Stimulated activated effector memory CD8-positive, alpha-beta T cell treated with anti-CD3 and anti-CD28 coated beads, Interleukin-12 subunit alpha, Interleukin-12 subunit beta, amount 100 ng/mL, for 72 hours (primary cell): ENCODE measurements around the gene CALCB.
"Not testable (repeated sequence)": the region's sequence is repeated elsewhere in the genome, so short reads cannot be mapped to it uniquely, and the experiment has no call there.

Experiments used
- ATAC-seq: fragments of 150-1000 bp; cut with Tn5 transposase; 2 replicates; pipeline ENCODE4 v1.10.0; 2021
- DNase-seq, 2 donors: peaks; one replicate each; pipeline ENCODE4 v3.0.0; 2021 to 2022; ENCODE audit warnings: low spot score in 2 of 2
- H3K27ac Mint-ChIP-seq: one replicate; pipeline ENCODE4 v1.8.0; 2022; ENCODE audit warnings: mild to moderate bottlenecking, mixed read lengths
- H3K36me3 Mint-ChIP-seq: one replicate; pipeline ENCODE4 v1.8.0; 2022; ENCODE audit warnings: mild to moderate bottlenecking, mixed read lengths
- H3K4me1 Mint-ChIP-seq: one replicate; pipeline ENCODE4 v1.8.0; 2022; ENCODE audit warnings: mixed read lengths
- H3K4me3 Mint-ChIP-seq: one replicate; pipeline ENCODE4 v1.8.0; 2022; ENCODE audit warnings: mild to moderate bottlenecking, mixed read lengths
- H3K9me3 Mint-ChIP-seq: one replicate; pipeline ENCODE4 v1.8.0; 2022; ENCODE audit warnings: mixed read lengths

CALCB gene

GRCh38 chr11:15073361-15074205, at the start of gene CALCB:
Gene CALCB (plus strand): TSS chr11:15073593. CDS start chr11:15074719, 1,126 bp downstream.
- peaks cover 20% of the 10 kb centered on the region for H3K4me1 Mint-ChIP-seq
- no peaks in the 10 kb centered on the region for H3K36me3 Mint-ChIP-seq
- DNase-seq (no peak), ATAC-seq (peak; percentile 32)
- peaks cover under 1% of the 10 kb centered on the region for H3K9me3 Mint-ChIP-seq
- H3K27ac Mint-ChIP-seq, result no peak within 1 kb of the TSS
- peak within 1 kb of the TSS; percentile 76 for H3K4me3 Mint-ChIP-seq

- no peak overlapping the region for H3K27ac Mint-ChIP-seq
- no peak overlapping the region for H3K4me3 Mint-ChIP-seq
- no peaks in the 10 kb centered on the region for H3K9me3 Mint-ChIP-seq
- DNase-seq (no peak), ATAC-seq (no peak)
- no peaks in the 10 kb centered on the region for H3K4me1 Mint-ChIP-seq
- H3K36me3 Mint-ChIP-seq, result no peaks in the 10 kb centered on the region
These were observed 46.4 kb upstream of the CALCB start for GRCh38 chr11:15027011-15027410.

GRCh38 chr11:15027956-15028355, 45.4 kb upstream of the CALCB start:
- no peak for DNase-seq
- H3K9me3 Mint-ChIP-seq, result no peaks in the 10 kb centered on the region
- no peak overlapping the region for H3K27ac Mint-ChIP-seq
- no peak overlapping the region for H3K4me3 Mint-ChIP-seq
- no peaks in the 10 kb centered on the region for H3K36me3 Mint-ChIP-seq
- no peaks in the 10 kb centered on the region for H3K4me1 Mint-ChIP-seq
- ATAC-seq, result no peak

GRCh38 chr11:15028379-15028778, 45.0 kb upstream of the CALCB start:
- no peaks in the 10 kb centered on the region for H3K4me1 Mint-ChIP-seq
- DNase-seq, result no peak
- no peaks in the 10 kb centered on the region for H3K9me3 Mint-ChIP-seq
- no peak overlapping the region for H3K27ac Mint-ChIP-seq
- ATAC-seq, result no peak
- H3K36me3 Mint-ChIP-seq, result no peaks in the 10 kb centered on the region
- no peak overlapping the region for H3K4me3 Mint-ChIP-seq

GRCh38 chr11:15031945-15032344, 41.4 kb upstream of the CALCB start:
- H3K36me3 Mint-ChIP-seq, DNase-seq, H3K4me1 Mint-ChIP-seq, ATAC-seq, H3K4me3 Mint-ChIP-seq, H3K27ac Mint-ChIP-seq, H3K9me3 Mint-ChIP-seq: not testable (repeated sequence)

GRCh38 chr11:15034687-15035267, 38.6 kb upstream of the CALCB start:
- no peaks in the 10 kb centered on the region for H3K9me3 Mint-ChIP-seq
- H3K4me1 Mint-ChIP-seq, result no peaks in the 10 kb centered on the region

GRCh38 chr11:15035283-15035682, 38.1 kb upstream of the CALCB start:
- Mint-ChIP-seq H3K4me1 (no peaks in the 10 kb centered on the region), H3K4me3 (no peak overlapping the region), H3K27ac (no peak overlapping the region), H3K9me3 (no peaks in the 10 kb centered on the region), H3K36me3 (no peaks in the 10 kb centered on the region)
- ATAC-seq (peak; percentile 24), DNase-seq (no peak)

More at GRCh38 chr11:15034687-15035267, 38.6 kb upstream of the CALCB start:
- H3K27ac Mint-ChIP-seq, result no peak overlapping the region
- DNase-seq (no peak), ATAC-seq (peak; percentile 26)
- H3K36me3 Mint-ChIP-seq, result no peaks in the 10 kb centered on the region
- no peak overlapping the region for H3K4me3 Mint-ChIP-seq

GRCh38 chr11:15038963-15039362, 34.4 kb upstream of the CALCB start:
- Mint-ChIP-seq H3K9me3 (no peaks in the 10 kb centered on the region), H3K27ac (no peak overlapping the region), H3K36me3 (no peaks in the 10 kb centered on the region), H3K4me3 (no peak overlapping the region), H3K4me1 (no peaks in the 10 kb centered on the region)
- no peak for DNase-seq
- ATAC-seq, result no peak

- Mint-ChIP-seq H3K4me1 (no peaks in the 10 kb centered on the region), H3K4me3 (no peak overlapping the region), H3K9me3 (no peaks in the 10 kb centered on the region), H3K36me3 (no peaks in the 10 kb centered on the region), H3K27ac (no peak overlapping the region)
- ATAC-seq (no peak), DNase-seq (no peak)
These were observed 28.2 kb upstream of the CALCB start for GRCh38 chr11:15045209-15045608.

- H3K4me3 Mint-ChIP-seq, result no peak overlapping the region
- no peaks in the 10 kb centered on the region for H3K9me3 Mint-ChIP-seq
- H3K4me1 Mint-ChIP-seq, result no peaks in the 10 kb centered on the region
- H3K36me3 Mint-ChIP-seq, result no peaks in the 10 kb centered on the region
- ATAC-seq (no peak), DNase-seq (no peak)
- no peak overlapping the region for H3K27ac Mint-ChIP-seq
These were observed 27.5 kb upstream of the CALCB start for GRCh38 chr11:15045891-15046290.

GRCh38 chr11:15046673-15047072, 26.7 kb upstream of the CALCB start:
- H3K9me3 Mint-ChIP-seq, H3K36me3 Mint-ChIP-seq, H3K27ac Mint-ChIP-seq, DNase-seq, H3K4me3 Mint-ChIP-seq, H3K4me1 Mint-ChIP-seq, ATAC-seq: not testable (repeated sequence)

GRCh38 chr11:15048616-15049015, 24.8 kb upstream of the CALCB start:
- Mint-ChIP-seq H3K4me1 (peaks cover 7% of the 10 kb centered on the region), H3K9me3 (no peaks in the 10 kb centered on the region), H3K4me3 (no peak overlapping the region), H3K27ac (no peak overlapping the region), H3K36me3 (no peaks in the 10 kb centered on the region)
- ATAC-seq (no peak), DNase-seq (no peak)

- DNase-seq (no peak), ATAC-seq (peak; percentile 90)
- Mint-ChIP-seq H3K9me3 (no peaks in the 10 kb centered on the region), H3K4me3 (no peak overlapping the region), H3K27ac (peak overlapping the region; percentile 12), H3K4me1 (peaks cover 7% of the 10 kb centered on the region), H3K36me3 (no peaks in the 10 kb centered on the region)
These were observed 20.2 kb upstream of the CALCB start for GRCh38 chr11:15053191-15053685.

- no peak overlapping the region for H3K27ac Mint-ChIP-seq
- DNase-seq, result no peak
- no peaks in the 10 kb centered on the region for H3K36me3 Mint-ChIP-seq
- peak; percentile 60 for ATAC-seq
- H3K9me3 Mint-ChIP-seq, result no peaks in the 10 kb centered on the region
- no peak overlapping the region for H3K4me3 Mint-ChIP-seq
- H3K4me1 Mint-ChIP-seq, result peaks cover 7% of the 10 kb centered on the region
These were observed 17.6 kb upstream of the CALCB start for GRCh38 chr11:15055620-15056356.

GRCh38 chr11:15057329-15057728, 16.1 kb upstream of the CALCB start:
- H3K4me1 Mint-ChIP-seq, result peaks cover 7% of the 10 kb centered on the region
- H3K27ac Mint-ChIP-seq, result no peak overlapping the region
- no peaks in the 10 kb centered on the region for H3K9me3 Mint-ChIP-seq
- DNase-seq (no peak), ATAC-seq (no peak)
- H3K36me3 Mint-ChIP-seq, result no peaks in the 10 kb centered on the region
- no peak overlapping the region for H3K4me3 Mint-ChIP-seq
